Endothelial cell (in vitro differentiated cells): ENCODE measurements around the gene SGPP1. TPM values are rescaled to one million over a fixed set of nuclear protein-coding genes. Genes with fewer than 3 reads are reported as not detected.

Experiments used
- DNase-seq: peaks from one replicate; pipeline ENCODE4 v3.0.0; 2021; ENCODE audit warnings: low spot score
- H3K27ac Mint-ChIP-seq: one replicate; pipeline ENCODE4 v1.8.0; 2021; ENCODE audit warnings: mixed read lengths, inconsistent platforms; ENCODE audit not compliant: unreplicated experiment
- H3K27me3 Mint-ChIP-seq: one replicate; pipeline ENCODE4 v1.8.0; 2021; ENCODE audit warnings: mild to moderate bottlenecking, moderate library complexity, mixed read lengths, inconsistent platforms; ENCODE audit not compliant: unreplicated experiment
- H3K36me3 Mint-ChIP-seq: one replicate; pipeline ENCODE4 v1.8.0; 2021; ENCODE audit warnings: mild to moderate bottlenecking, low read depth, mixed read lengths, inconsistent platforms; ENCODE audit not compliant: unreplicated experiment
- H3K4me1 Mint-ChIP-seq: one replicate; pipeline ENCODE4 v1.8.0; 2021; ENCODE audit warnings: mild to moderate bottlenecking, mixed read lengths, inconsistent platforms; ENCODE audit not compliant: unreplicated experiment
- H3K4me3 Mint-ChIP-seq: one replicate; pipeline ENCODE4 v1.8.0; 2021; ENCODE audit warnings: mild to moderate bottlenecking, mixed read lengths, inconsistent platforms; ENCODE audit not compliant: unreplicated experiment
- H3K9me3 Mint-ChIP-seq: one replicate; pipeline ENCODE4 v1.8.0; 2021; ENCODE audit warnings: mixed read lengths, inconsistent platforms; ENCODE audit not compliant: unreplicated experiment
- total RNA-seq: library from RNA; stranded (reverse); fragmentation: NEBNext Ultra II Directional; extraction: Animal tissue kit (Norgen Biotek cat#: 25700); gene quantifications from one replicate; pipeline ENCODE4 v1.2.1, GENCODE V29; 2021; ENCODE audit not compliant: unreplicated experiment
- TF ChIP-seq, protein P1 (sequence below): fragments of 200-600 bp; sonication (generic); IDR thresholded peaks from one replicate; pipeline ENCODE4 v1.5.0; 2021; ENCODE audit warnings: antibody characterized with exemption; ENCODE audit not compliant: unreplicated experiment

SGPP1 gene
- total RNA-seq, 1 donor from 2014 or later: 7.9 TPM

DNA sequence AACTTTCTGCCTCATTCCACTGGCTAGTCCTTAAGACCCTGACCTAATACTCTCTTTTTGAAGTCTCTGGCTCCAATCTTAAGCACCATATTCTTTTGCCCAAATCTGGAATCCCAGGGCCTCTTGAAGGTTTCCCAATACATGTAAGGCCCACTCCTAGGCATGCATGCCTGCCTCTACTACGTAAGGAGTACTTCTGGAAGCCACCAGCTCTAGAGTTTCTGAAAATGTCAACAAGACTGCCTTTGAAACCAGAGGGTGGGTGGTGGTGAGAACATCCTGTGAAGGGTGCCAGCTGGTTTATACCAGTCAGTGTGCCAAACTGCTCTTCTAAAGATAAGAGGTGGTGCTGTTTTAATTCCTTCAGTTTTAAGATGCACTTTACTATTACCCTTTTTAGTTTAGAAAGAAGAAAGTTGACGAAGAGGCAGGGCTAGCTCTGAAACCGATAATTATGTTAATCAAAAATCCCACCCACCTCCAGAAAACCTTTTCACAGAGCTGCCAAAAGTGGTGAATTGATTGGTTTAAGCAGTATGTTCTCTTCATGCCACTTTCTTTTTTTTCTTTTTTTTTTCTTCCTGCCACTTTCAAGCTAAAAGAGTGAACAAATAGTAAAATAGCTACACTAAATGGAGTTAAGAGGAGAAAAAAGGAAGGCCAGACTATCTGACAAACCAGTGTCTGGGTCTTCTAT, 77.5 kb downstream of the SGPP1 start:
- Mint-ChIP-seq H3K9me3 (no peaks in the 10 kb centered on the region), H3K36me3 (no peaks in the 10 kb centered on the region), H3K4me1 (no peaks in the 10 kb centered on the region), H3K27me3 (no peaks in the 10 kb centered on the region), H3K4me3 (no peak overlapping the region), H3K27ac (no peak overlapping the region)
- no peak for DNase-seq
- TF ChIP-seq, protein P1, sequence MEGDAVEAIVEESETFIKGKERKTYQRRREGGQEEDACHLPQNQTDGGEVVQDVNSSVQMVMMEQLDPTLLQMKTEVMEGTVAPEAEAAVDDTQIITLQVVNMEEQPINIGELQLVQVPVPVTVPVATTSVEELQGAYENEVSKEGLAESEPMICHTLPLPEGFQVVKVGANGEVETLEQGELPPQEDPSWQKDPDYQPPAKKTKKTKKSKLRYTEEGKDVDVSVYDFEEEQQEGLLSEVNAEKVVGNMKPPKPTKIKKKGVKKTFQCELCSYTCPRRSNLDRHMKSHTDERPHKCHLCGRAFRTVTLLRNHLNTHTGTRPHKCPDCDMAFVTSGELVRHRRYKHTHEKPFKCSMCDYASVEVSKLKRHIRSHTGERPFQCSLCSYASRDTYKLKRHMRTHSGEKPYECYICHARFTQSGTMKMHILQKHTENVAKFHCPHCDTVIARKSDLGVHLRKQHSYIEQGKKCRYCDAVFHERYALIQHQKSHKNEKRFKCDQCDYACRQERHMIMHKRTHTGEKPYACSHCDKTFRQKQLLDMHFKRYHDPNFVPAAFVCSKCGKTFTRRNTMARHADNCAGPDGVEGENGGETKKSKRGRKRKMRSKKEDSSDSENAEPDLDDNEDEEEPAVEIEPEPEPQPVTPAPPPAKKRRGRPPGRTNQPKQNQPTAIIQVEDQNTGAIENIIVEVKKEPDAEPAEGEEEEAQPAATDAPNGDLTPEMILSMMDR: no peak

GRCh38 chr14:63647696-63648410, 80.0 kb downstream of the SGPP1 start:
- TF ChIP-seq, protein P1: no peak
- Mint-ChIP-seq H3K4me3 (no peak overlapping the region), H3K9me3 (no peaks in the 10 kb centered on the region), H3K27ac (peak overlapping the region; percentile 4), H3K36me3 (no peaks in the 10 kb centered on the region), H3K4me1 (no peaks in the 10 kb centered on the region), H3K27me3 (no peaks in the 10 kb centered on the region)
- no peak for DNase-seq

DNA sequence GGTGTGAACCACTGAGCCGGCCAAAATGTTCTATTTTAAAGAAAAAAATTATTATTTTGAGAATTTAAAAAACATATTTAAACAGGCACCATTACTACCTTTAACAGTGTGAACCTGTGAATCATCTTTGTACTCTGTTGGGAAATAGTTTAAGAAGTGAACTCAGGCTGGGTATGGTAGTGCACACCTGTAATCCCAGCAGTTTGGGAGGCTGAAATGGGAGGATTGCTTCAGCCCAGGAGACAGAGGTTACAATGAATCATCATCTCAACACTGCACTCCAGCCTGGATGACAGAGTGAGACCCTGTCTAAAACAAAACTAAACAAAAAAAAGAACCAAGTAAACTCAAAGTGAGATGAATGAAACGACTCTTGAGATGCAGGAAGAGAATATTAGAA, 83.1 kb downstream of the SGPP1 start:
- no peak overlapping the region for H3K4me3 Mint-ChIP-seq
- DNase-seq: no peak
- no peaks in the 10 kb centered on the region for H3K9me3 Mint-ChIP-seq
- peaks cover 2% of the 10 kb centered on the region for H3K4me1 Mint-ChIP-seq
- TF ChIP-seq, protein P1: no peak
- H3K27ac Mint-ChIP-seq: no peak overlapping the region
- no peaks in the 10 kb centered on the region for H3K36me3 Mint-ChIP-seq
- H3K27me3 Mint-ChIP-seq: no peaks in the 10 kb centered on the region

GRCh38 chr14:63642656-63643382, 85.0 kb downstream of the SGPP1 start:
- peaks cover 7% of the 10 kb centered on the region for H3K4me1 Mint-ChIP-seq
- H3K9me3 Mint-ChIP-seq: no peaks in the 10 kb centered on the region
- DNase-seq: no peak
- H3K27ac Mint-ChIP-seq: peak overlapping the region; percentile 98
- no peaks in the 10 kb centered on the region for H3K36me3 Mint-ChIP-seq
- TF ChIP-seq, protein P1: no peak
- peak overlapping the region; percentile 93 for H3K4me3 Mint-ChIP-seq
- H3K27me3 Mint-ChIP-seq: no peaks in the 10 kb centered on the region
